Lung (tissue), 12 donors: Measurements from ENCODE around the gene HP1BP3. TPM values are rescaled to one million over a fixed set of nuclear protein-coding genes. Genes with fewer than 3 reads are reported as not detected.

ENCODE experiments used
- ATAC-seq: fragments of 200-7000 bp; cut with Tn5 transposase; one replicate; pipeline ENCODE4 v1.9.1; 2020; ENCODE audit warnings: moderate number of reproducible peaks; ENCODE audit not compliant: insufficient read depth, low FRiP score
- DNase-seq, 3 donors: peaks; one replicate each; pipeline ENCODE4 v3.0.0-alpha.2; 2013 to 2017
- H3K27ac ChIP-seq, 2 donors: one replicate each; pipeline ENCODE4 v1.5.1; 2013; ENCODE audit warnings: mild to moderate bottlenecking in 2 of 2, moderate library complexity in 2 of 2, control low read depth in 1 of 2, inconsistent platforms in 1 of 2, low read depth in 1 of 2, low read length in 1 of 2
- H3K27me3 ChIP-seq, 3 donors: one replicate each; pipeline ENCODE4 v1.5.1; 2013; ENCODE audit warnings: low read length in 2 of 3; ENCODE audit not compliant: control insufficient read depth in 3 of 3, insufficient read depth in 3 of 3
- H3K36me3 ChIP-seq, 4 donors: one replicate each; pipeline ENCODE4 v1.5.1; 2013; ENCODE audit warnings: low read length in 4 of 4, mild to moderate bottlenecking in 1 of 4, moderate library complexity in 1 of 4; ENCODE audit not compliant: control insufficient read depth in 4 of 4, insufficient read depth in 4 of 4
- H3K4me1 ChIP-seq, 5 donors: one replicate each; pipeline ENCODE4 v1.5.1; 2013; ENCODE audit warnings: low read length in 5 of 5, mild to moderate bottlenecking in 2 of 5, moderate library complexity in 1 of 5; ENCODE audit not compliant: control insufficient read depth in 5 of 5, insufficient read depth in 5 of 5
- H3K4me3 ChIP-seq: one replicate; pipeline ENCODE4 v1.5.1; 2013; ENCODE audit warnings: mild to moderate bottlenecking, control low read depth, moderate library complexity
- H3K9ac ChIP-seq, 2 donors: one replicate each; pipeline ENCODE4 v1.5.1; 2013; ENCODE audit warnings: low read length in 2 of 2, control low read depth in 1 of 2; ENCODE audit not compliant: insufficient read depth in 1 of 2
- H3K9me3 ChIP-seq, 4 donors: one replicate each; pipeline ENCODE4 v1.5.1; 2013; ENCODE audit warnings: low read length in 3 of 4, mild to moderate bottlenecking in 1 of 4, moderate library complexity in 1 of 4; ENCODE audit not compliant: control insufficient read depth in 4 of 4, insufficient read depth in 3 of 4
- WGBS, 2 donors: extraction: QIAGEN DNeasy Blood & Tissue Kit; methylation state at CpG; one replicate each; pipeline ENCODE4 v1.1.7; 2013; 5-methylcytosine and 5-hydroxymethylcytosine counted together
- polyA plus RNA-seq, 2 donors: library from polyadenylated mRNA; stranded (reverse); fragments of 200-250 nt; gene quantifications; one replicate each; pipeline ENCODE4 v1.2.1, GENCODE V29; 2013
- total RNA-seq, 2 donors: library from RNA; depleted of rRNA in 1 of 2; stranded (reverse); fragments of >200 nt in 1 of 2; gene quantifications; one replicate each; pipeline ENCODE4 v1.2.1, GENCODE V29; 2014 to 2021
- TF ChIP-seq, protein P1 (sequence below): IDR thresholded peaks from 2 replicates; pipeline ENCODE4 v1.5.1; 2012; ENCODE audit warnings: mild to moderate bottlenecking; ENCODE audit errors: control extremely low read depth, extremely low read depth
- donor health status: control.
- donor health status: control.
- donor health status: Bipolar disorder and iron deficiency.
- donor health status: healthy.
- donor health status: DM: yes; HTN: yes; CAD: no.

HP1BP3 gene
- total and polyA plus RNA-seq, 4 donors: 63.0 to 316 (median 118) TPM

DNA sequence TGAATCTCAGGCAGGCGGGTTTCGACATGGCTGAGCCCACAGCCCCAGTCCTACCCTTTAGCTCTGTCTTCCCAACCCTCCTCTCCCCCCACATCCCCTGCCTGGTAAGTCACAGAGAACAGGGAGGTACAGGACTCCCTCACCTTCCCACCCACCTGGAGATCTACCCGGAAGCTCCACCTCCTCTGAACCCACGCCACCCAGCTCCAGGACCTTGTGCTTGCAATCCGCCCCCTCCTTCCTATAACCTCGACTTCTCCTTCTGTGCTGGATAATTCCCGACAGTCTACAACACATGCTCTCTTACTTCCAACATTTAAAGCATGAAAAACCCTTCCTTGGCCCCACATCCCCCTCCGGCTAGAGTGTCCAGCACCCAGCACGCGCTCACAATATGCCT is 91.6 kb downstream of the HP1BP3 start:
- ATAC-seq (no peak), DNase-seq (no peak)
- Histone ChIP-seq H3K27me3 (no peaks in the 10 kb centered on the region), H3K27ac (no peak overlapping the region), H3K4me1 (peaks cover 0 to 3% (median 0%) of the 10 kb centered on the region in 5 donors), H3K9me3 (no peaks in the 10 kb centered on the region), H3K9ac (no peak overlapping the region), H3K36me3 (no peaks in the 10 kb centered on the region), H3K4me3 (no peak overlapping the region)
- TF ChIP-seq, protein P1, sequence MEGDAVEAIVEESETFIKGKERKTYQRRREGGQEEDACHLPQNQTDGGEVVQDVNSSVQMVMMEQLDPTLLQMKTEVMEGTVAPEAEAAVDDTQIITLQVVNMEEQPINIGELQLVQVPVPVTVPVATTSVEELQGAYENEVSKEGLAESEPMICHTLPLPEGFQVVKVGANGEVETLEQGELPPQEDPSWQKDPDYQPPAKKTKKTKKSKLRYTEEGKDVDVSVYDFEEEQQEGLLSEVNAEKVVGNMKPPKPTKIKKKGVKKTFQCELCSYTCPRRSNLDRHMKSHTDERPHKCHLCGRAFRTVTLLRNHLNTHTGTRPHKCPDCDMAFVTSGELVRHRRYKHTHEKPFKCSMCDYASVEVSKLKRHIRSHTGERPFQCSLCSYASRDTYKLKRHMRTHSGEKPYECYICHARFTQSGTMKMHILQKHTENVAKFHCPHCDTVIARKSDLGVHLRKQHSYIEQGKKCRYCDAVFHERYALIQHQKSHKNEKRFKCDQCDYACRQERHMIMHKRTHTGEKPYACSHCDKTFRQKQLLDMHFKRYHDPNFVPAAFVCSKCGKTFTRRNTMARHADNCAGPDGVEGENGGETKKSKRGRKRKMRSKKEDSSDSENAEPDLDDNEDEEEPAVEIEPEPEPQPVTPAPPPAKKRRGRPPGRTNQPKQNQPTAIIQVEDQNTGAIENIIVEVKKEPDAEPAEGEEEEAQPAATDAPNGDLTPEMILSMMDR: no peak
- 84 to 90% methylated on average over 10 of the region's 10 CpGs for WGBS, 2 donors

DNA sequence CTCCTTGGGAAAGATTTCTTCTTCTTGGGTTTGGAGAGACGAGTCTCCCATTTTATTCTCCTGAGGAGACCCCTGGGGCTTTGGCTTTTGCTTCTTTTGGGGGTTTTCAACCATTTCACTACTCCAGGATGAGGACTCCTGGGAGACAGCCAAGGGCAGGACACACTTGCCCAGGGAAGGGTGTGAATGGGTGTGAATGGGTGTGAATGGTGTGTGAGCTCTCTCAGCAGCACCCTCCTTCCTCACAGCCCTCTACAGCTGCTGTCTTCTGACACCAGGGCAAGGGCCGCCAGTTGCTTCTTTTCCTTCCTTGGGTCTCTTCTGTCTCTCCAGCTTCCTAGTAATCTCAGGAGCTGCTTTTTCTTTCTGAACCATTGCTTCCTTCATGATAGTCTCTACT is 93.5 kb downstream of the HP1BP3 start:
- WGBS, 2 donors: 80 to 91% methylated on average over 2 of the region's 2 CpGs
- H3K9ac ChIP-seq: no peak overlapping the region
- H3K27me3 ChIP-seq: no peaks in the 10 kb centered on the region
- H3K27ac ChIP-seq: no peak overlapping the region
- no peaks in the 10 kb centered on the region for H3K9me3 ChIP-seq
- ATAC-seq (no peak), DNase-seq (no peak)
- no peaks in the 10 kb centered on the region for H3K36me3 ChIP-seq
- peaks cover 0 to 3% (median 0%) of the 10 kb centered on the region in 5 donors for H3K4me1 ChIP-seq
- H3K4me3 ChIP-seq: no peak overlapping the region
- TF ChIP-seq, protein P1: no peak

Other genes starting within 250 kb of the HP1BP3 start
- gene FAM43B, start 234.7 kb downstream of the HP1BP3 start, total RNA-seq: under 1 TPM; 0.37 to 0.67 TPM
- gene FAM43B, start 234.7 kb downstream of the HP1BP3 start, polyA plus RNA-seq: under 1 TPM; 0.20 to 0.21 TPM
- 1 to 10 TPM in 1 of 2 donors, under 1 TPM in 1; 0.40 to 3.4 TPM for gene CDA, start 198.2 kb downstream of the HP1BP3 start, total RNA-seq
- gene CDA, start 198.2 kb downstream of the HP1BP3 start, polyA plus RNA-seq: 10 to 100 TPM in 1 of 2 donors, 1 to 10 TPM in 1; 3.3 to 47.5 TPM
- 10 to 100 TPM; 42.5 to 45.4 TPM for gene PINK1, start 153.8 kb downstream of the HP1BP3 start, total RNA-seq
- gene PINK1, start 153.8 kb downstream of the HP1BP3 start, polyA plus RNA-seq: 10 to 100 TPM; 37.5 to 39.2 TPM
- gene DDOST, start 125.9 kb downstream of the HP1BP3 start, total RNA-seq: 100 to 1,000 TPM; 121 to 286 TPM
- gene DDOST, start 125.9 kb downstream of the HP1BP3 start, polyA plus RNA-seq: 100 to 1,000 TPM; 170 to 304 TPM
- gene KIF17, start 69.3 kb downstream of the HP1BP3 start, total RNA-seq: 1 to 10 TPM; 6.3 to 9.6 TPM
- gene KIF17, start 69.3 kb downstream of the HP1BP3 start, polyA plus RNA-seq: 1 to 10 TPM; 4.1 to 5.5 TPM
- under 1 TPM in 1 of 2 donors, not detected in 1; 0.52 TPM for gene SH2D5, start 54.6 kb downstream of the HP1BP3 start, total RNA-seq
- under 1 TPM; 0.37 to 0.93 TPM for gene SH2D5, start 54.6 kb downstream of the HP1BP3 start, polyA plus RNA-seq